GM21381 (cell line): ENCODE measurements around the gene TSEN54.

Source experiments
- ATAC-seq: cut with Tn5 transposase; IDR thresholded peaks from one replicate; pipeline ENCODE4 v1.9.1; 2021; ENCODE audit warnings: mild to moderate bottlenecking, moderate library complexity; ENCODE audit not compliant: unreplicated experiment

The TSEN54 gene

GRCh38 chr17:75488693-75489510 is 27.4 kb upstream of the TSEN54 start:
- ATAC-seq = no peak

DNA sequence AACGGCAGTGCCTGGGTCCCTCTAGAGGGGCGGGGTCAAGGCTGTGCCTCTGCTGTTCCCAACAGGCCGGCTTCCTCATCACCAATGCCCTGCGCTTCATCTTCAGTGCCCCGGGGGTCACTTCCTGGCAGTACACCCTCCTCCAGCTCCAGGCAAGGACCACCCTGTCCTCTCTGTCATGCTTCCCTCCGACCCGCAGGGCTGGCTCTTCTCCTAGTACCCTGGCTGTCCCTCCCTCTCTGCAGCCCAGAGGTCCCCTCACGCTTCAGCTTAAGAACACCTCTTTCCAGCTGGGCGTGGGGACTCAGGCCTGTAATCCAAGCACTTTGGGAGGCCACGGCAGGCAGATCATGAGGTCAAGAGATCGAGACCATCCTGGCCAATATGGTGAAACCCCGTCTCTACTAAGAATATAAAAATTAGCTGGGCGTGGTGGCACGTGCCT is 26.8 kb upstream of the TSEN54 start:
- no peak for ATAC-seq

GRCh38 chr17:75490173-75490743 is 26.1 kb upstream of the TSEN54 start:
- no peak for ATAC-seq

DNA sequence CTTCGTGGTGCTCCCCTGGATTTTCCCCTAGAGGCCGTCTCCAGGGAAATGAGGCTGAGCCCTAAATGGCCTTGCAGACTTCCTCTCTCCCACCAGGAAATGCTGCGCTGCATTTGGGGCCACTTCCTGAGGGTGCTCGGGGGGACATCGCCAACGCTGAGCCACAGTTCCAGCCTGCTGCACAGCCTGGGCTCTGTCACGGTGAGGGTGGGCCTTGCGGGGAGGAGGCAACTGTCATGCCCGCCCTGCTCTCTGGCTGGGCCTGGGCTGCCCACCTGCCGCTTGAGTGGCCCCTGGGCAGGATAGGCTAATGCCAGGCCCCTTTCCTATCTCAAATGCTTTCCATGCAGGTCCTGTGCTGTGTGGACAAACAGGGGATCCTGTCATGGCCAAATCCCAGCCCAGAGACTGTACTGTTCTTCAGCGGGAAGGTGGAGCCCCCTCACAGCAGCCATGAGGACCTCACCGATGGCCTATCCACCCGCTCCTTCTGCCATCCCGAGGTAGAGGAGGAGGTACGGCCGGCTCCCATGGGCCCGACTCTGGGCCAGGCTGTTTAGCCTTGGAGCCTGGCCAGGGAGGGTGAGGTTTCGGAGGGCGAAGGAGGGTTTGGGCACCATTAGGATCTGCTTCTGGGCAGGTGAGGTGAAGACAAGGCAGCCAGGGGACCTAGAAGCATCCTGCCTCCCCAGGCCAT is 25.2 kb upstream of the TSEN54 start:
- no peak for ATAC-seq

GRCh38 chr17:75491680-75492079 is 24.6 kb upstream of the TSEN54 start:
- ATAC-seq = no peak

GRCh38 chr17:75492555-75493168 is 23.7 kb upstream of the TSEN54 start:
- ATAC-seq = no peak

DNA sequence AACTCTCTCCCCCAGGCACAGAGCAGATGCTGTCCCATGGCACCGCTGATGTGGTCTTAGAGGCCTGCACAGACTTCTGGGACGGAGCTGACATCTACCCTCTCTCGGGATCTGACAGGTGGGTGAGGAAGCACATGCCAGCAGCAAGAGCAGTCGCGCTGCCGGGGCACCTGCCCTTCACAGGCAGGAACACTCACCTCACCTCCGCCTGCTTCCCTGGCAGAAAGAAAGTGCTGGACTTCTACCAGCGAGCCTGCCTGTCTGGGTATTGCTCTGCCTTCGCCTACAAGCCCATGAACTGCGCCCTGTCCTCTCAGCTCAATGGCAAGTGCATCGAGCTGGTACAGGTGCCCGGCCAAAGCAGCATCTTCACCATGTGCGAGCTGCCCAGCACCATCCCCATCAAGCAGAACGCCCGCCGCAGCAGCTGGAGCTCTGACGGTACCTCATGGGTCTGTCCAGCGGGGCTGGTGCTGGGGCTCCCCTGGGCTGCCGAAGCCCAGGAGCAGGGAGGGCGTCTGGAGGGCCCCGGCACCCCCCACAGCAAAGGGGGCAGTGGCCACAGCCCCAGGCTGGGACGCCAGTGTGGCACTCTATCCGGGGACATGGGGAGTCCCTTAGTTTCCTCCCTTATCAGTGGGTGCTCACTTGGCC is 22.7 kb upstream of the TSEN54 start:
- no peak for ATAC-seq

DNA sequence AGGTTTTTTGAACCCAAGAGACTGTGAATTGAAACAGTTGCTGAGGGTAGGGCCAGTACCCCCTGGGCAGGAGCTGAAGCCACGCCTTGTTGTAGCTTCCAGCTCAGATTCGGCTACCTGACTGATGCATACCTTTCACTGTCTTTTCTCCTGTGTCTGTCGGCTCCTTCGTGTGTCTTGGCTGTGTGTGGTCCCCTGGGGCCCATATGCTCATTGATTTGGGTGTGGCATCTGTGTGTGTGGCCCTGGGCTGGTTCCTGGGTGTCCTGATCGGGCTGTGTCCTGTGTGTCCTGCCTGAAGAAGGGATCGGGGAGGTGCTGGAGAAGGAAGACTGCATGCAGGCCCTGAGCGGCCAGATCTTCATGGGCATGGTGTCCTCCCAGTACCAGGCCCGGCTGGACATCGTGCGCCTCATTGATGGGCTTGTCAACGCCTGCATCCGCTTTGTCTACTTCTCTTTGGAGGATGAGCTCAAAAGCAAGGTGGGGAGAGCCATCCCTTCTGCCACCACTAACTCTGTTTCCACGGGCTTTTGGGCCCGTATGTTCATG is 21.9 kb upstream of the TSEN54 start:
- ATAC-seq = no peak

DNA sequence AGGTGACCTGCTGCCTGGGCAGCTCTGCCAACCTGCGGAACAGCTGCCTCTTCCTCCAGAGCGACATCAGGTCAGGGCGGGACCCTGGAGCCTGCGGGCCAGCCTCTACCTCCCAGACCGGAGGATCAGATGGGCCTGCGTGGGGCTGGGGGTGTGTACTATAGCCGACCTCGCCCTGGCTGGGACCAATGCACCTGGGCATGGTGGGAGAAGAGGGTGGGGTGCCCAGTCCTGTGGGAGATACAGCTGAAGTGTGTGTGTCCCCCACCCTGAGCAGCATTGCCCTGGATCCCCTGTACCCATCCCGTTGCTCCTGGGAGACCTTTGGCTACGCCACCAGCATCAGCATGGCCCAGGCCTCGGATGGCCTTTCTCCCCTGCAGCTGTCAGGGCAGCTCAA is 20.3 kb upstream of the TSEN54 start:
- ATAC-seq = no peak

DNA sequence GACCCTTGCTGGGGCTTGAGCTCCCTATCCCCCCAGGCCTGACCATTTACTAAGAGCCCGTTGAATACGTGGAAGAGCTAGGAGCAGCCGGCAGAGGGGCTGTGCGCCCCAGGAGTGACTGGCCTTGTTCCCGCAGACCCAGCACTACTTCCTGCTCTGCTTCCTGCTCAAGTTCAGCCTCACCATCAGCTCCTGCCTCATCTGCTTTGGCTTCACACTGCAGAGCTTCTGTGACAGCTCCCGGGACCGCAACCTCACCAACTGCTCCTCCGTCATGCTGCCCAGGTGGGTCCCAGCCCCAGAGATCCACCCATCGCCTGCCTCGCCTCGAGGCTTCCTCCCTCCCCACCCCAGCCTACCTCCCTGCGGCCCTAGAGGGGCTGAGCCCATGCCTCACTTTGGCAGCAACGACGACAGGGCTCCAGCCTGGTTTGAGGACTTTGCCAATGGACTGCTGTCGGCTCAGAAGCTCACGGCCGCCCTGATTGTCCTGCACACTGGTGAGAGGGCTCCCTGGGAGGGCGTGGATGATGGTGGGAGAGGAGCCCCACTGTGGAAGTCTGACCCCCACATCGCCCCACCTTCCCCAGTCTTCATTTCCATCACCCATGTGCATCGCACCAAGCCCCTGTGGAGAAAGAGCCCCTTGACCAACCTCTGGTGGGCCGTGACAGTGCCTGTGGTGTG is 18.1 kb upstream of the TSEN54 start:
- no peak for ATAC-seq

- no peak for ATAC-seq
These were observed 17.6 kb upstream of the TSEN54 start for GRCh38 chr17:75498726-75499213.

DNA sequence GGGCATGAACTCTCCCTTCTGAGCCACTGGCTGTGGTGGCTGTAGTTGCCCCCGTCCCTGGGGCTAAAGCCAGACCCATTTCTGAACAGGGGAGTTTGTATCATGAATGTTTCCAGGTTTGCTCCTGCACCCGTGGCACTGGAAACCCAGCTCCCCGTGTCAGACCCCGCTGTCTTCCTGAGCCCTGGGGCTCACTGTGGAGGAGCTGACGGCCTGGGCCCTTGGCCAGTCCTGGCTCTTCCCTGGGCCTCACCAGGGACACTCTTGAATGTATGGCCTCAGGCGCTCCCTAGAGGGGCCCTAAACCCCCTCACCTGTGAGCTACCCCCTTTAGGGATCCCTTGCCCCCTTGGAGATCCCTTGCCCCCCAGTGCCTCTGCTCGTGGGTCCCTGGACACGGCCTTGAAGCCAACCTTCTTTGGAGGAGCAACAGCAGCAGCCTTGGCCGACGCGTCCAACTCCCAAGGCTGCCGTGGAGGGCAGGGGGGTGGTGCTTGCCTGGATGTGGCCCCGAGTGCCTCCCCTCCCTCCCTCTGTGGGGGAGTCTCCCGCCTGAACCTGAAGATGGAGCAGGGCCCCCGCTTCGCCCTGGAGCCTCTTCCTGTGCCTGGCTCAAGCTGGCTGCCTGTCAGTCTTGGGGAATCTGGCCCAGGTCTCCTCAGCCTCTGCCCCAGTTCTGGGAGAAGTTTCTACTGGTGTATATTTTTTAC is 16.9 kb upstream of the TSEN54 start:
- ATAC-seq = no peak

- ATAC-seq = no peak
These were observed 15.7 kb upstream of the TSEN54 start for GRCh38 chr17:75500419-75501216.

GRCh38 chr17:75501378-75502071 is 14.8 kb upstream of the TSEN54 start:
- no peak for ATAC-seq

DNA sequence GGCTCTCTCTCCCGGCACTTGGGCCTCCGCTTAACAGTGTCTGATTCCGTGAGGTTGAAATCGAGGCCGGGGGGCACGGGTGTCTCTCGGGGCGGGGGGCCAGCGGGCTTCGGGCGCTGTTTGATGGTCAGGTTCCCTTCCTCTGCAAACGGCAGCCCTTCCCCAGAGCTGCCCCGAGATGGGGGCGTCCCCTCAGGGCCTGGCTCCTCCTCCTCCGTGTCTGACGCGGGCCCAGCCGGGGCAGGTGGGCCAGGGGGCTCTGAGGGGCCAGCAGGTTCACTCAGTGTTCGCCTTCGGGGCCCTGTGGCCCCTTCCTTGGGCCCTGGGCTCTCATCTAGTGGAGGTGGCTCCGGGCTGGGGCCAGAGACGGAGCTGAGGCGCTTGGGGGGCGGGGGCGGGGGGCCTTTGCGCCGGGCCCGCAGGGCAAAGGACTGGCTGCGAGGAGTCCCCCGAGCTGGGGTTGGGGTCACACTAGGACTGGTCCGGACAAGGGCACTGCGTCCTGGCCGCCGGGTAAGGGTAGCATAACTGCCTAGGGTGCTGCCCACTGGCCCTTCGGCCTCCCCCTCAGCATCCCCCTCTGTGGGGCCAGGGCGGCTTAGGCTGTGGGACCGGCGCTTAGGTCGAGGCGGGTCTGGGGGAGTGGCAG is 14.1 kb upstream of the TSEN54 start:
- ATAC-seq = no peak

DNA sequence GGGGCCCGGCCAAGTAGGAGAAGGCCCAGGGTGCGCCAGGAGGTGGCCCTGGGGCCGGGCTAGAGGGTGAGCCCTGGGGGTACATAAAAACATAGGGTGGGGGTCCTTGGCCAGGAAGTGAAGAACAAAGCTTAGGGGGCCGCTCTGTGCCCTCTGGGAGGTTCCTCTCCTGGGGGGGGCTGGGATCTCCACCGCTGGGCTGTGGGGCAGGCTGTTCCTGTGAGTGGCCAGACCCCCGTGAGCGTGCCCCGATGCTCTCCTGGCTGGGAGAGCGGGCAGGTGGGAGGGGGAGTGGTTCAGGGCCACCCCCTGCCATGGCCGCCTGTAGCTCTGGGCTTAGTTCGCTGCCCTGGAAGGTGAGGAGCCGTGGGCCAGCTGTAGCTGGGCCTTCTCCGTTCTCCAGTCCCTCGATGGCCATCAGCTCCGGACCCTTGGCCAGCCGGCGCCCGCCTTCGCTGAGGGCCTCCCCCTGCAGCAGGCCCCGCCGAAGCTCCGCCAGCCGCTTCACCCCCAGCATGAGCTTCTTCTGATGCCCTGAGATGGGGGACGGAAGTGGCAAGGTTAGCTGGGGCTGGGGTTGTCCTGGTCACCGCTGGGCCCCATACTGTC is 13.5 kb upstream of the TSEN54 start:
- no peak for ATAC-seq

DNA sequence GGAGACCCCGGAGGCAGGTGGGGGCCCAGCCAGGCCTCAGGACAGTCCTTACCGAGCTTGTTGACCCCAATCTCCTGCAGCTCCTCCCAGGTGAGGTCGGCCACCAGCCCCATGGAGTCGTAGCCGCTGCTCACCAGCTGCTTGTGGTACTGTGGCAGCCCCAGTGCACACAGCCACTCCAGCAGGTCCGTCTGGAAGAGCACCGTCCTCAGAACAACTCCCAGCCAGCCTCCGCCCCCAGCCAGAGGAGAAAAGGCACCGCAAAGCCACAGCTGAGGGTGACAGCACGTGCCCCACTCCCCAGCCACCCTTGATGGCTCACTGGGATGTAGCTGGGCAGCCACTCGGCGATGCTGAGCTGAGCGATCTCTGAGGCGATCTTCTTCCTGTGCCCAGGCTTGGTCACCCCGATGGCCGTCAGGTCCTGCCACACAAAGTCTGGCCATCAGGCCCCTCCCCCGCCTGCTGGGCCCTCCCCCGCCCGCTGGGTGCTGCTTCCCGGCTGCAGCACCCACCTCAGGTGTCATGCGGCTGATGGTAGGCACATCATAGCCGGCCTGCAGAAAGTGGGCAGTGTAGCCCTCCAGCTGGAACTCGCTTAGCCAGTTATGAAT is 12.9 kb upstream of the TSEN54 start:
- ATAC-seq = no peak
